GM12878 (cell line): ENCODE results near the gene TFPI2. TPM values are rescaled to one million over a fixed set of nuclear protein-coding genes. Genes with fewer than 3 reads are reported as not detected.

Experiments
- ATAC-seq: fragments of 200-7000 bp; cut with Tn5 transposase; 3 replicates; pipeline ENCODE4 v1.9.1; 2020; ENCODE audit warnings: mild to moderate bottlenecking, moderate library complexity
- BruUV-seq: library from RNA; stranded (reverse); fragments of 400-500 nt; replicated peaks from 2 replicates; lab custom pipeline; 2021; lab: Mats Ljungman, UMichigan
- CTCF ChIA-PET: fragments of 300-600 bp; sonication (Branson Sonifier 250); formaldehyde crosslinking; extraction: SDS; loops from one replicate; lab custom pipeline; 2021; ENCODE audit warnings: inconsistent platforms; lab: Yijun Ruan, JAX
- POLR2A ChIA-PET: fragments of 350-600 bp; formaldehyde crosslinking; extraction: SDS; loops from one replicate; lab custom pipeline; 2021; ENCODE audit warnings: inconsistent platforms; lab: Charles Lee
- RAD21 ChIA-PET: fragments of 300-600 bp; sonication (Branson Sonifier 250); formaldehyde crosslinking; loops from one replicate; lab custom pipeline; 2023; ENCODE audit warnings: antibody characterized with exemption; ENCODE audit not compliant: unreplicated experiment; lab: Charles Lee
- SMC1A ChIA-PET: fragments of 300-600 bp; sonication (Branson Sonifier 250); formaldehyde crosslinking; loops from one replicate; lab custom pipeline; 2023; ENCODE audit not compliant: unreplicated experiment, uncharacterized antibody; lab: Charles Lee
- DNase-seq: peaks from one replicate; pipeline ENCODE4 v3.0.0-alpha.2; 2011; ENCODE audit warnings: low read depth, low spot score
- FAIRE-seq: peaks from 3 replicates; lab custom pipeline; 2011; peaks lifted over from hg19 to GRCh38; lab: Jason Lieb, UNC
- H2AFZ ChIP-seq: 2 replicates; pipeline ENCODE4 v1.6.0; 2011; ENCODE audit warnings: low read depth, low read length, control low read depth; ENCODE audit not compliant: control insufficient read depth
- H3K27ac ChIP-seq: 2 replicates; pipeline ENCODE4 v1.5.1; 2011; ENCODE audit warnings: control low read depth; ENCODE audit not compliant: control insufficient read depth, insufficient read depth
- H3K27me3 ChIP-seq, 2 experiments: replicated peaks in 1 of 2; 2 replicates each; pipeline versions ENCODE4 v1.6.0 to v1.6.1; 2011; ENCODE audit warnings: low read length in 1 of 2; ENCODE audit not compliant: control insufficient read depth in 2 of 2, insufficient read depth in 2 of 2
- H3K36me3 ChIP-seq, 2 experiments: 2 replicates each; pipeline ENCODE4 v1.5.1; 2011; ENCODE audit warnings: low read length in 1 of 2; ENCODE audit not compliant: control insufficient read depth in 2 of 2, insufficient read depth in 2 of 2
- H3K4me1 ChIP-seq: 2 replicates; pipeline ENCODE4 v1.6.1; 2011; ENCODE audit warnings: mild to moderate bottlenecking, low read length, moderate library complexity, mixed read lengths; ENCODE audit not compliant: control insufficient read depth, insufficient read depth
- H3K4me2 ChIP-seq: 2 replicates; pipeline ENCODE4 v1.6.0; 2011; ENCODE audit warnings: control low read depth; ENCODE audit not compliant: control insufficient read depth, insufficient read depth
- H3K4me3 ChIP-seq: fragments of 200-600 bp; sonication (generic); 2 replicates; pipeline ENCODE4 v1.5.1; 2016
- H3K79me2 ChIP-seq: 2 replicates; pipeline ENCODE4 v1.6.0; 2011; ENCODE audit warnings: low read length; ENCODE audit not compliant: control insufficient read depth, insufficient read depth
- H3K9ac ChIP-seq: 2 replicates; pipeline ENCODE4 v1.8.0; 2011; ENCODE audit warnings: low read length, control low read depth, mixed read lengths; ENCODE audit not compliant: control insufficient read depth, insufficient read depth
- H3K9me3 ChIP-seq: replicated peaks from 3 replicates; pipeline ENCODE4 v1.5.1; 2011; ENCODE audit warnings: mild to moderate bottlenecking, low read length; ENCODE audit not compliant: control insufficient read depth, insufficient read depth
- H4K20me1 ChIP-seq: 2 replicates; pipeline ENCODE4 v1.6.0; 2011; ENCODE audit not compliant: control insufficient read depth, insufficient read depth
- BMI1 ChIP-seq: fragments of 450-650 bp; IDR thresholded peaks from 2 replicates; pipeline ENCODE4 v1.6.1; 2016; ENCODE audit warnings: mild to moderate bottlenecking, moderate library complexity, borderline replicate concordance
- CBX5 ChIP-seq: sonication (generic); IDR thresholded peaks from 2 replicates; pipeline ENCODE4 v1.6.1; 2016; ENCODE audit warnings: low read depth, moderate library complexity, mild to moderate bottlenecking, inconsistent platforms
- FOS ChIP-seq: IDR thresholded peaks from 3 replicates; pipeline ENCODE4 v1.6.1; 2011; ENCODE audit warnings: borderline replicate concordance; ENCODE audit not compliant: insufficient read length; ENCODE audit errors: extremely low read depth
- HDAC6 ChIP-seq: fragments of 200-600 bp; sonication (generic); IDR thresholded peaks from one replicate; pipeline ENCODE4 v1.8.0; 2017; ENCODE audit warnings: antibody characterized with exemption; ENCODE audit not compliant: unreplicated experiment
- IRF5 ChIP-seq: fragments of 450-650 bp; IDR thresholded peaks from 2 replicates; pipeline ENCODE4 v1.6.1; 2017; ENCODE audit warnings: borderline replicate concordance
- KLF5 ChIP-seq: fragments of 450-650 bp; IDR thresholded peaks from 2 replicates; pipeline ENCODE4 v1.6.1; 2014; ENCODE audit warnings: mild to moderate bottlenecking; ENCODE audit not compliant: partially characterized antibody
- MAX ChIP-seq: IDR thresholded peaks from 2 replicates; pipeline ENCODE4 v1.6.1; 2012; ENCODE audit warnings: low read depth, low read length, improper control_type of control experiment
- NRF1 ChIP-seq: conservative IDR thresholded peaks from 2 replicates; pipeline ENCODE4 v1.6.1; 2011; ENCODE audit warnings: mild to moderate bottlenecking, low read depth, low read length, improper control_type of control experiment
- POLR2A ChIP-seq: IDR thresholded peaks from 2 replicates; pipeline ENCODE4 v1.6.1; 2011; ENCODE audit warnings: low read depth, mild to moderate bottlenecking, low read length
- RCOR1 ChIP-seq: conservative IDR thresholded peaks from 2 replicates; pipeline ENCODE4 v1.6.1; 2012; ENCODE audit warnings: low read depth, low read length, improper control_type of control experiment
- SPI1 ChIP-seq: IDR thresholded peaks from 2 replicates; pipeline ENCODE4 v1.6.1; 2011; ENCODE audit warnings: low read depth, mild to moderate bottlenecking, low read length, moderate library complexity, borderline replicate concordance; ENCODE audit not compliant: insufficient read depth
- STAT1 ChIP-seq: fragments of 450-650 bp; conservative IDR thresholded peaks from 2 replicates; pipeline ENCODE4 v1.6.1; 2014; ENCODE audit warnings: antibody characterized with exemption, mild to moderate bottlenecking
- TARDBP ChIP-seq: IDR thresholded peaks from 2 replicates; pipeline ENCODE4 v1.6.1; 2016; ENCODE audit warnings: borderline replicate concordance
- TCF7 ChIP-seq: IDR thresholded peaks from 2 replicates; pipeline ENCODE4 v1.6.1; 2014; ENCODE audit warnings: antibody characterized with exemption, borderline replicate concordance
- YBX1 ChIP-seq: fragments of 450-650 bp; IDR thresholded peaks from 2 replicates; pipeline ENCODE4 v1.6.1; 2016; ENCODE audit warnings: antibody characterized with exemption
- ZSCAN29 ChIP-seq: fragments of 450-650 bp; IDR thresholded peaks from 2 replicates; pipeline ENCODE4 v1.6.1; 2017; ENCODE audit warnings: mild to moderate bottlenecking, moderate library complexity
- WGBS: methylation state at CpG from one replicate; pipeline ENCODE4 v1.1.6; 2016; ENCODE audit warnings: low lambda C conversion rate; ENCODE audit not compliant: insufficient replicate concordance, insufficient coverage; ENCODE audit errors: missing lambda C conversion rate; 5-methylcytosine and 5-hydroxymethylcytosine counted together
- in situ Hi-C: fragments of 300-500 bp; cut with MboI; formaldehyde crosslinking; loops from 9 replicates; pipeline ENCODE4 v1.14.3; 2018; ENCODE audit warnings: mixed read lengths
- intact Hi-C: fragments of 100-400 bp; cut with micrococcal nuclease; formaldehyde crosslinking; loops from one replicate; pipeline ENCODE4 v1.14.2; 2022; ENCODE audit not compliant: unreplicated experiment
- polyA plus RNA-seq, 11 experiments: library from polyadenylated mRNA; depleted of rRNA in 4 of 11; unstranded in 6 of 11; stranded (reverse) in 5 of 11; fragments of >200 nt; fragmentation: Nextera tagmentation in 4 of 11; fragmentation: Illumina TruSeq in 1 of 11; extraction: Ambion mirVana in 4 of 11; extraction: Trizol in 1 of 11; gene quantifications; 1 replicate in 1 of 11; 2 replicates in 10 of 11; pipeline versions ENCODE4 v1.2.1 to v1.2.3, GENCODE V29; 2011 to 2016; ENCODE audit warnings: inconsistent platforms in 2 of 11, missing spikeins in 2 of 11, low read depth in 1 of 11
- total RNA-seq, 4 experiments: library from RNA; depleted of rRNA in 3 of 4; stranded (reverse); fragments of >200 nt in 3 of 4; fragmentation: Illumina TruSeq in 1 of 4; extraction: Trizol in 1 of 4; gene quantifications; 2 replicates each; pipeline versions ENCODE4 v1.2.1 to v1.2.3, GENCODE V29; 2013 to 2021
- TF ChIP-seq, protein P1 (sequence below): IDR thresholded peaks from 2 replicates; pipeline ENCODE4 v1.6.1; 2011; ENCODE audit warnings: low read depth, low read length, improper control_type of control experiment, borderline replicate concordance
- TF ChIP-seq, protein P2 (sequence below): fragments of 450-650 bp; IDR thresholded peaks from 2 replicates; pipeline ENCODE4 v1.6.1; 2016; ENCODE audit warnings: mild to moderate bottlenecking

Gene TFPI2
- total and polyA plus RNA-seq, 10 of the 15 experiments (the other 5 are each of a cell fraction or from before 2014, with no cell fraction given), result 0.07 to 1.1 (median 0.31) TPM; not detected in 5

GRCh38 chr7:93843260-93843659, 47.3 kb downstream of the TFPI2 start:
- FAIRE-seq, result no peak
- ChIA-PET RAD21 (no interaction called here), SMC1A (no interaction called here)

DNA sequence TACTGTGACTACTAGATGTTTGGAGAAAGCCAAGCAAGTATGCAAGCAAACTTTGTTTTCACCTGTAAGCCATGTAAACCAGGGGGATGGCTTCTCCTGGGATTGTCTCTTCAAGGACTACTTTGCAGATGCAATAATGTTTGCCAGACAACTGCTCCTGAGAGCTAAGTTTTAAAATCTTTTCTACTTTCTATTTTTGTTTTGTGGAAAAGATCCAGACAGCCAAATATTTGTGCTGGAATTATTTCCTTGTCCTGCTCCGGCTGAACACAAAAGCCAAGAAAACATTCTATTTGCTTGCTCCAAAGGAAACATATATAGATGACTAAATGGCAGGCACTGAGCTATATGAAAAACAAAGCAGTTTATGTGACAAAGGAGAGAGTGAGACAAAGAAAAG, 51.6 kb downstream of the TFPI2 start:
- FAIRE-seq, result no peak
- Histone ChIP-seq H3K79me2 (no peaks in the 10 kb centered on the region), H4K20me1 (no peaks in the 10 kb centered on the region), H3K4me2 (no peak overlapping the region), H3K4me3 (no peak overlapping the region), H3K4me1 (no peaks in the 10 kb centered on the region), H3K27ac (no peak overlapping the region), H3K9ac (no peak overlapping the region), H3K27me3 (no peaks in the 10 kb centered on the region), H3K36me3 (no peaks in the 10 kb centered on the region), H3K9me3 (no peaks in the 10 kb centered on the region), H2AFZ (no peak overlapping the region)
- intact Hi-C loops, result no loop called here
- ChIA-PET SMC1A (no interaction called here), CTCF (no interaction called here), POLR2A (no interaction called here), RAD21 (no interaction called here)
- BruUV-seq, result no TSS peak
- no peak for ATAC-seq
- in situ Hi-C loops, result no loop called here
- DNase-seq, result no peak
- WGBS, result 44% methylated on average over 1 of the region's 1 CpG
- TF ChIP-seq KLF5, result no peak
- TF ChIP-seq, protein P1, sequence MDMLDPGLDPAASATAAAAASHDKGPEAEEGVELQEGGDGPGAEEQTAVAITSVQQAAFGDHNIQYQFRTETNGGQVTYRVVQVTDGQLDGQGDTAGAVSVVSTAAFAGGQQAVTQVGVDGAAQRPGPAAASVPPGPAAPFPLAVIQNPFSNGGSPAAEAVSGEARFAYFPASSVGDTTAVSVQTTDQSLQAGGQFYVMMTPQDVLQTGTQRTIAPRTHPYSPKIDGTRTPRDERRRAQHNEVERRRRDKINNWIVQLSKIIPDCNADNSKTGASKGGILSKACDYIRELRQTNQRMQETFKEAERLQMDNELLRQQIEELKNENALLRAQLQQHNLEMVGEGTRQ, result no peak
- TF ChIP-seq TARDBP, result no peak
- TF ChIP-seq TCF7, result no peak
- TF ChIP-seq HDAC6, result no peak
- TF ChIP-seq STAT1, result no peak
- TF ChIP-seq FOS, result no peak
- TF ChIP-seq NRF1, result no peak
- TF ChIP-seq MAX, result no peak
- no peak for TF ChIP-seq BMI1
- TF ChIP-seq, protein P2, sequence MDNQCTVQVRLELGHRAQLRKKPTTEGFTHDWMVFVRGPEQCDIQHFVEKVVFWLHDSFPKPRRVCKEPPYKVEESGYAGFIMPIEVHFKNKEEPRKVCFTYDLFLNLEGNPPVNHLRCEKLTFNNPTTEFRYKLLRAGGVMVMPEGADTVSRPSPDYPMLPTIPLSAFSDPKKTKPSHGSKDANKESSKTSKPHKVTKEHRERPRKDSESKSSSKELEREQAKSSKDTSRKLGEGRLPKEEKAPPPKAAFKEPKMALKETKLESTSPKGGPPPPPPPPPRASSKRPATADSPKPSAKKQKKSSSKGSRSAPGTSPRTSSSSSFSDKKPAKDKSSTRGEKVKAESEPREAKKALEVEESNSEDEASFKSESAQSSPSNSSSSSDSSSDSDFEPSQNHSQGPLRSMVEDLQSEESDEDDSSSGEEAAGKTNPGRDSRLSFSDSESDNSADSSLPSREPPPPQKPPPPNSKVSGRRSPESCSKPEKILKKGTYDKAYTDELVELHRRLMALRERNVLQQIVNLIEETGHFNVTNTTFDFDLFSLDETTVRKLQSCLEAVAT, result no peak
- no peak for TF ChIP-seq RCOR1
- no peak for TF ChIP-seq IRF5
- TF ChIP-seq ZSCAN29, result no peak

More at GRCh38 chr7:93843260-93843659, 47.3 kb downstream of the TFPI2 start:
- ATAC-seq (no peak), DNase-seq (no peak)
- Histone ChIP-seq H3K9me3 (no peaks in the 10 kb centered on the region), H3K9ac (no peak overlapping the region), H3K79me2 (no peaks in the 10 kb centered on the region), H3K27me3 (no peaks in the 10 kb centered on the region), H2AFZ (no peak overlapping the region), H3K4me1 (no peaks in the 10 kb centered on the region), H3K36me3 (no peaks in the 10 kb centered on the region), H4K20me1 (no peaks in the 10 kb centered on the region), H3K4me3 (no peak overlapping the region), H3K27ac (no peak overlapping the region), H3K4me2 (no peak overlapping the region)
- in situ Hi-C loops (no loop called here), intact Hi-C loops (no loop called here)
- no TSS peak for BruUV-seq
- WGBS, result 0% methylated on average over 1 of the region's 1 CpG
- CTCF ChIA-PET, result no interaction called here
- POLR2A ChIA-PET, result no interaction called here
- no peak for TF ChIP-seq CBX5
- no peak for TF ChIP-seq YBX1
- no peak for TF ChIP-seq POLR2A
- TF ChIP-seq SPI1, result no peak
